Common myeloid progenitor, CD34-positive (primary cell): ENCODE data around the gene SERPINI1.

Experiments used
- CTCF ChIA-PET: fragments of 350-600 bp; sonication (Branson Sonifier 250); formaldehyde crosslinking; loops from one replicate; lab custom pipeline; 2021; ENCODE audit warnings: antibody characterized with exemption; lab: Charles Lee
- POLR2A ChIA-PET: fragments of 350-600 bp; sonication (Branson Sonifier 250); formaldehyde crosslinking; loops from one replicate; lab custom pipeline; 2021; ENCODE audit warnings: antibody characterized with exemption; lab: Charles Lee
- DNase-seq, 3 donors: peaks; one replicate each; pipeline versions ENCODE4 v3.0.0 to v3.0.0-alpha.2; 2013
- H3K27ac ChIP-seq, 2 experiments: 1 replicate in 1 of 2; 2 replicates in 1 of 2; pipeline ENCODE4 v1.7.0; 2013; ENCODE audit warnings: inconsistent platforms in 2 of 2, low read length in 2 of 2, mild to moderate bottlenecking in 2 of 2, low read depth in 1 of 2, moderate library complexity in 1 of 2; ENCODE audit not compliant: severe bottlenecking in 2 of 2, insufficient read depth in 1 of 2, poor library complexity in 1 of 2
- H3K27me3 ChIP-seq, 5 experiments: replicated peaks in 2 of 5; 1 replicate in 3 of 5; 2 replicates in 2 of 5; pipeline versions ENCODE4 v1.6.1 to v1.7.0; 2013; ENCODE audit warnings: low read length in 4 of 5, mild to moderate bottlenecking in 2 of 5, moderate library complexity in 2 of 5, inconsistent platforms in 1 of 5; ENCODE audit not compliant: insufficient read depth in 5 of 5, control insufficient read depth in 4 of 5
- H3K36me3 ChIP-seq, 4 experiments: 1 replicate in 2 of 4; 2 replicates in 2 of 4; pipeline versions ENCODE4 v1.6.1 to v1.7.0; 2013; ENCODE audit warnings: low read length in 3 of 4, control low read depth in 1 of 4, mild to moderate bottlenecking in 1 of 4; ENCODE audit not compliant: control insufficient read depth in 4 of 4, insufficient read depth in 4 of 4
- H3K4me1 ChIP-seq, 4 experiments: 1 replicate in 3 of 4; 2 replicates in 1 of 4; pipeline versions ENCODE4 v1.6.1 to v1.7.1; 2013; ENCODE audit warnings: low read length in 3 of 4, mild to moderate bottlenecking in 3 of 4, control low read depth in 1 of 4, inconsistent platforms in 1 of 4, moderate library complexity in 1 of 4; ENCODE audit not compliant: control insufficient read depth in 4 of 4, insufficient read depth in 4 of 4; ENCODE audit errors: control extremely low read depth in 1 of 4
- H3K4me3 ChIP-seq, 7 experiments: 1 replicate in 4 of 7; 2 replicates in 3 of 7; pipeline versions ENCODE4 v1.5.1 to v1.7.0; 2013; ENCODE audit warnings: mild to moderate bottlenecking in 7 of 7, low read length in 6 of 7, moderate library complexity in 6 of 7, inconsistent platforms in 2 of 7, low read depth in 2 of 7, control low read depth in 1 of 7; ENCODE audit not compliant: insufficient read depth in 4 of 7, control insufficient read depth in 1 of 7; ENCODE audit errors: extremely low read depth in 1 of 7
- H3K9me3 ChIP-seq, 5 experiments: 1 replicate in 4 of 5; 2 replicates in 1 of 5; pipeline versions ENCODE4 v1.6.1 to v1.7.1; 2013; ENCODE audit warnings: low read length in 4 of 5, mild to moderate bottlenecking in 2 of 5, inconsistent platforms in 1 of 5, low read depth in 1 of 5, moderate library complexity in 1 of 5; ENCODE audit not compliant: control insufficient read depth in 4 of 5, insufficient read depth in 2 of 5; ENCODE audit errors: control extremely low read depth in 1 of 5
- WGBS: methylation state at CpG from one replicate; pipeline ENCODE4 v1.1.5; 2013; ENCODE audit not compliant: insufficient coverage; 5-methylcytosine and 5-hydroxymethylcytosine counted together

Gene SERPINI1

DNA sequence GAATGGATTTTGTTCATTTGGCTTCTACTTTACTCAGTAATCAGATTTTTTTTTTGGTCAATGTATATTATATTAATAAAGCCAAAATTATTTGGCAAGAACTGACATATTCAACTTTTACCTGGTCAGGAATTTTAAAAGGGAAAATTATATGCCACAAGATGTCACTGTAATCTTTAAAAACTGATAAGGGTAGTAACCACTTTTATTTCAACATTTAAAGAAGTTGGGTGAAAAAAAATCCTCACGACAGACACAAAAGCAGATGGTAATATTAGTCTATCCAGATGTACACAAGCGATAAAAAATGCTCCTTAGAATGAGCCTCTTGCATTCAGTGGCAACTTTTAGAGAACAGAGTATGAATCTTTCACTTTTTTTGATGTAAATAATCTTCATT, 101.9 kb downstream of the SERPINI1 start:
- DNase-seq: peak; percentile 16 to 55 (median 45)
- ChIA-PET POLR2A (interaction anchor here (0.6 kb wide), 1 partner anchor 651 kb away, joined by 3 read pairs; no protein-coding TSS in a partner anchor), CTCF (interaction anchor here (0.9 to 2.6 kb wide), 3 partner anchors 44 to 203 kb away, joined by 4 to 16 read pairs (median 9); no protein-coding TSS in a partner anchor)
- no peaks in the 10 kb centered on the region for H3K27me3 ChIP-seq
- peaks cover 0 to 4% (median 2%) of the 10 kb centered on the region in 4 experiments for H3K4me1 ChIP-seq
- H3K9me3 ChIP-seq: no peaks in the 10 kb centered on the region
- 100% methylated on average over 1 of the region's 2 CpGs for WGBS
- H3K4me3 ChIP-seq: no peak overlapping the region
- H3K27ac ChIP-seq: no peak overlapping the region
- H3K36me3 ChIP-seq: no peaks in the 10 kb centered on the region

DNA sequence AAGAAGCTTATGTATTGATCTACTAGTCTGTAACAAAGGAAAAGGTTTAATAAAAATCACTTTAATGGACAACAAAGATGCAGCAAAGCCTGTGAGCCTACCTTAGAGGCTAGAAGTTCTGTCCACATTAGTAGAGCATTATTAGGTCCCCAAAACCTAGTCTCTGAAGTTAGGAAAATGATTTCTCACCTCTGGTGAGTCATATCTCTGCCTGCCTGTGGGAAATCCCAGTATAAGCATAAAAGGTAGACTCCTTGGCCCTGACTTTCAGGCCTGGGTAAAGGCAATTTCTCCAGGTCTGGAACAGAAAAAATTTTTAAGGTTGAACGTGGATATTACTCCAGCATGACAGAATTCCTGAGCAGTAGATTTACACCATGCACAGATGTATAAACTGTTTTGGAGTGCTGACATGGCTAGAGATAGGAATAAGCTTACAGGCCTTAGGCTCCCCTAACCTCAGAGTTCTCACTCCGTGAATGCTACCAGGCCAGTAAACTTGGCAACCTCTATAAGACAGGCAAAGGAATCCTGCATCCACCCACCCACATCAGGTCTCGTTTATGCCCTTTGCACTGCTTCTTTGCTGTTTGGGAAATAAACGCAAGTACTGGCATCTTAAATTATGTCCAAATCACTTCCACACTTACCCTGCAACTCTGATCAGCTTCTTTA, 104.1 kb downstream of the SERPINI1 start:
- H3K4me3 ChIP-seq: no peak overlapping the region
- no peaks in the 10 kb centered on the region for H3K9me3 ChIP-seq
- H3K4me1 ChIP-seq: peaks cover 0 to 16% (median 8%) of the 10 kb centered on the region in 4 experiments
- no peak overlapping the region for H3K27ac ChIP-seq
- H3K36me3 ChIP-seq: no peaks in the 10 kb centered on the region
- H3K27me3 ChIP-seq: no peaks in the 10 kb centered on the region
- CTCF ChIA-PET: interaction anchor here (1.0 to 2.6 kb wide), 4 partner anchors 23 to 69 kb away, joined by 3 to 16 read pairs (median 4); no protein-coding TSS in a partner anchor
- POLR2A ChIA-PET: no interaction called here
- WGBS: 97% methylated on average over 3 of the region's 4 CpGs
- no peak for DNase-seq

DNA sequence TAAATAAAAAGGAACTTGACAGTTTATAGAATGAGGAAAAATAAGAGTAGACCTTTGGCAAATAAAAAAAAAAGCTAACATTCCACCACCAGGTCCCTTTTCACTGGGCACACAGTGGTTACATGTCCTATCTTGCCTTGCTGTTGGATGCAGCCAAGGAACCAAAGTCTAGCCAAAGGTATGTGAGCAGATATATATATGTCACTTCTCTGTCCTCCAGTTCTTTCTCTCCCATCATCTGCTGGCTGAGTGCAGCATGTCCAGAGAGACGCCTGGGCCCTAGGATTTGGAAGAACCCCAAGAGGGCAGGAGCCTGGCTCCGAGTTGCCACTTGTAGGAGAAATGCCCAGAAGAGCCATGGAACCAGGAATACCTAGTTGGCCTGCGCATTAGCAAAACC, 104.7 kb downstream of the SERPINI1 start:
- ChIA-PET CTCF (interaction anchor here (2.6 kb wide), 1 partner anchor 42 kb away, joined by 16 read pairs; no protein-coding TSS in a partner anchor), POLR2A (no interaction called here)
- 79% methylated on average over 3 of the region's 3 CpGs for WGBS
- H3K36me3 ChIP-seq: no peaks in the 10 kb centered on the region
- H3K9me3 ChIP-seq: no peaks in the 10 kb centered on the region
- DNase-seq: no peak
- H3K4me3 ChIP-seq: no peak overlapping the region
- no peaks in the 10 kb centered on the region for H3K27me3 ChIP-seq
- no peak overlapping the region for H3K27ac ChIP-seq
- peaks cover 0 to 16% (median 8%) of the 10 kb centered on the region in 4 experiments for H3K4me1 ChIP-seq

DNA sequence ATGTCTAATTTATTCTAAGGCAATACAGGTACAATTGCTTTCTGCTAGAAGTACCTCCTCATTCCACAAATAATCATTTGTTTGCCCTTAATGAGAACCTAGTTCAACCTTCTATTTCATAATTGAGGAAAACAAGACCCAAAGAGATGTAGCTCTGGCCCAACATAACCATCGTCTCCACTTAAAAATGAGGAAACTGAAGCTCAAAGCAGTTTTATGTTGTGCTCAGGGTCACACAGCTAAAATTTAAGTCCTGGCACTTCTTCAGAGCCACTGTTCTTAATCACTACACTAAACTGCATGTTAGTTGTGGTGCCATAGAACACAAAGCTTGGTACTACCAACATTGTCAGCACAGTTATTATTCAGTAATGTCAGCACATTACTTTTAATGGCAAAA, 108.0 kb downstream of the SERPINI1 start:
- H3K27me3 ChIP-seq: no peaks in the 10 kb centered on the region
- no peak overlapping the region for H3K27ac ChIP-seq
- ChIA-PET POLR2A (no interaction called here), CTCF (interaction anchor here (1.0 kb wide), 1 partner anchor 38 kb away, joined by 3 read pairs; no protein-coding TSS in a partner anchor)
- no peak overlapping the region for H3K4me3 ChIP-seq
- 14% methylated on average over 1 of the region's 1 CpG for WGBS
- no peaks in the 10 kb centered on the region for H3K36me3 ChIP-seq
- H3K9me3 ChIP-seq: peaks cover 0 to 2% (median 0%) of the 10 kb centered on the region in 5 experiments
- peak in 2 of 3 donors; percentile 33 to 57 for DNase-seq
- peaks cover 0 to 13% (median 6%) of the 10 kb centered on the region in 4 experiments for H3K4me1 ChIP-seq

DNA sequence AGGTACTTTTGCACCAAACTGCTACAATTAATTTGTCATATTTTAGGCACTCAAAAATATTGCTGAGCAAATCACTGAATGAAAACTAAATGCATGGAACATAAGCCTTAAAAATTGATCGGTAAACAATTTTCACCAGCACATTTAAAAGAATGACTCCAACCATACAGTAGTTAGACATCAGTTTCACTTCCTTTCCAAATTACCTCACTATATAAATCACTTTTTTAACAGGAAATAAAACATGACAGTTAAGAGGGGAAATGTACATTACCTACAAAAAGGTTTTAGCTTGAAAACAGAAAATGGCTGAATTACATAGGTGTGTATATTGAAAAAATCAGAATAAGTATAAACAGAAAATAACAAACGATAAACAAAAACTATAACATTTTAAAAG, 108.4 kb downstream of the SERPINI1 start:
- peak; percentile 10 to 48 (median 32) for DNase-seq
- H3K4me3 ChIP-seq: no peak overlapping the region
- no peak overlapping the region for H3K27ac ChIP-seq
- ChIA-PET CTCF (interaction anchor here (1.0 kb wide), 1 partner anchor 38 kb away, joined by 3 read pairs; no protein-coding TSS in a partner anchor), POLR2A (no interaction called here)
- no peaks in the 10 kb centered on the region for H3K27me3 ChIP-seq
- H3K9me3 ChIP-seq: peaks cover 0 to 2% (median 0%) of the 10 kb centered on the region in 5 experiments
- no peaks in the 10 kb centered on the region for H3K36me3 ChIP-seq
- H3K4me1 ChIP-seq: peaks cover 0 to 13% (median 6%) of the 10 kb centered on the region in 4 experiments
- no CpG with 5 or more reads among the region's 2 CpGs for WGBS

DNA sequence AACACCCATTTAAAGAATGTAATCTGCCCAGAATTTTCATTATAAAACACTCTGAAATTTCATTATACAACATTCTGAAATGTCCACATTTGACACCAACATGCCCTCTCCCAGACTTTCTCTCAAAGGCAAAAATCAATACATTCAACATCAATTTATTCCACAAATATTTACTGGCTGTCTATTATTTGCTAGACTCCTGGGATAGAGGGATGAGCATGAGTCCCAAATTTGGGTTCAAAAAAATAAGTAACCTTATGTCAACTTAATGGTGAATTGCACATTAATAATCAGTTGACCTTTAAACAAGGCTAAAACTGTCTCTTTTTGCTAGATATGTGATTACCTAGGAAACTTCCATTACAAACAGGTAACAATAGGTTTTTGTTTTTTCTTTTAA, 109.0 kb downstream of the SERPINI1 start:
- no peak overlapping the region for H3K27ac ChIP-seq
- DNase-seq: no peak
- H3K4me3 ChIP-seq: no peak overlapping the region
- no peaks in the 10 kb centered on the region for H3K36me3 ChIP-seq
- ChIA-PET CTCF (interaction anchor here (1.0 kb wide), 1 partner anchor 37 kb away, joined by 3 read pairs; no protein-coding TSS in a partner anchor), POLR2A (no interaction called here)
- H3K4me1 ChIP-seq: peaks cover 0 to 13% (median 6%) of the 10 kb centered on the region in 4 experiments
- no peaks in the 10 kb centered on the region for H3K27me3 ChIP-seq
- peaks cover 0 to 2% (median 0%) of the 10 kb centered on the region in 5 experiments for H3K9me3 ChIP-seq

DNA sequence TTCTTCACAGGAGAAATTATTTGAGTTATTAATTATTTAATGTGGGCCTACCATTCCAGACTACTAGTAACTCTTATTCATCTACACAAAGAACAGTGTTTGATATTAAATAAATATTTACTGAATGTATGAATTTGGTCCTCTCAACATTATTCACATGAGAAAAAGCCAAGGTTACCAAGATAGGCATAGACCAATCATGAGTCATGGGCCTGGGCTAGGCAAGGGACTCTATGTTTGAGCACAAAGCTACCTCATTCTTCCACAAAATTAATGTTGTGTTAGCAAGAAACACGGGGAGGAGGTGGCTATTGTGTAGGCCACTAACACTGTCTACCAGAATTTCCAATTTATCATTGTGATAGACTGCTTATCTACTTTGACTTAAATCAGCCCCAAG, 115.7 kb downstream of the SERPINI1 start:
- Histone ChIP-seq H3K36me3 (no peaks in the 10 kb centered on the region), H3K27ac (no peak overlapping the region), H3K4me3 (no peak overlapping the region), H3K9me3 (peaks cover 0 to 2% (median 0%) of the 10 kb centered on the region in 5 experiments), H3K27me3 (no peaks in the 10 kb centered on the region), H3K4me1 (no peaks in the 10 kb centered on the region)
- DNase-seq: no peak
- ChIA-PET POLR2A (no interaction called here), CTCF (interaction anchor here (1.6 kb wide), 1 partner anchor 32 kb away, joined by 5 read pairs; no protein-coding TSS in a partner anchor)
- WGBS: no CpG with 5 or more reads among the region's 1 CpG
